Neural cell (in vitro differentiated cells): ENCODE data around the gene APC. TPM values are rescaled to one million over a fixed set of nuclear protein-coding genes. Genes with fewer than 3 reads are reported as not detected.

Experiments used
- H2AFZ ChIP-seq: fragments of 200-600, 300-800 bp; sonication (generic), shearing (Covaris generic); 2 replicates; pipeline ENCODE4 v1.6.0; 2014; ENCODE audit warnings: low read depth, mild to moderate bottlenecking, antibody characterized with exemption, low read length, moderate library complexity
- H3F3A ChIP-seq: fragments of 200-600 bp; shearing (Covaris generic); 2 replicates; pipeline ENCODE4 v1.6.1; 2016; ENCODE audit warnings: mild to moderate bottlenecking, moderate library complexity, mixed read lengths, antibody characterized with exemption, low read length; ENCODE audit not compliant: insufficient read depth, poor library complexity, severe bottlenecking
- H3K27ac ChIP-seq: fragments of 200-600, 300-800 bp; sonication (generic), shearing (Covaris generic); 2 replicates; pipeline ENCODE4 v1.5.1; 2014; ENCODE audit warnings: mild to moderate bottlenecking, low read length, moderate library complexity
- H3K27me3 ChIP-seq: fragments of 300-800, 200-600 bp; sonication (generic), shearing (Covaris generic); 2 replicates; pipeline ENCODE4 v1.6.0; 2014; ENCODE audit warnings: mild to moderate bottlenecking, low read depth, low read length, moderate library complexity; ENCODE audit not compliant: insufficient read depth
- H3K36me3 ChIP-seq: fragments of 300-800, 200-600 bp; sonication (generic), shearing (Covaris generic); 2 replicates; pipeline ENCODE4 v1.5.1; 2014; ENCODE audit warnings: mild to moderate bottlenecking, antibody characterized with exemption, low read length, moderate library complexity; ENCODE audit not compliant: insufficient read depth
- H3K4me2 ChIP-seq: fragments of 300-800, 200-600 bp; sonication (generic), shearing (Covaris generic); 2 replicates; pipeline ENCODE4 v1.6.0; 2014; ENCODE audit warnings: mild to moderate bottlenecking, low read length
- H3K4me3 ChIP-seq: fragments of 300-800, 200-600 bp; sonication (generic), shearing (Covaris generic); 2 replicates; pipeline ENCODE4 v1.5.1; 2014; ENCODE audit warnings: mild to moderate bottlenecking, low read length, moderate library complexity
- H3K79me2 ChIP-seq: fragments of 200-600 bp; shearing (Covaris generic); replicated peaks from 2 replicates; pipeline ENCODE4 v1.6.0; 2014; ENCODE audit warnings: mild to moderate bottlenecking, low read length, moderate library complexity; ENCODE audit not compliant: insufficient read depth
- H3K9ac ChIP-seq: fragments of 300-800, 200-600 bp; sonication (generic), shearing (Covaris generic); 2 replicates; pipeline ENCODE4 v1.6.1; 2016; ENCODE audit warnings: mild to moderate bottlenecking, low read length, mixed read lengths
- H3K9me2 ChIP-seq: fragments of 200-600 bp; shearing (Covaris generic); 2 replicates; pipeline ENCODE4 v1.6.1; 2016; ENCODE audit warnings: mild to moderate bottlenecking, low read length, mixed read lengths; ENCODE audit not compliant: insufficient read depth
- H3K9me3 ChIP-seq: fragments of 200-600, 300-800 bp; sonication (generic), shearing (Covaris generic); 2 replicates; pipeline ENCODE4 v1.6.1; 2016; ENCODE audit warnings: mild to moderate bottlenecking, mixed run types, low read length, moderate library complexity, mixed read lengths
- H4K20me1 ChIP-seq: fragments of 200-600 bp; shearing (Covaris generic); 2 replicates; pipeline ENCODE4 v1.6.1; 2016; ENCODE audit warnings: mild to moderate bottlenecking, mixed run types; ENCODE audit not compliant: insufficient read depth
- EP300 ChIP-seq: fragments of 450-650 bp; conservative IDR thresholded peaks from 2 replicates; pipeline ENCODE4 v1.6.1; 2014; ENCODE audit warnings: antibody characterized with exemption, mild to moderate bottlenecking, moderate library complexity; ENCODE audit not compliant: poor library complexity, severe bottlenecking
- EZH2 ChIP-seq: fragments of 200-600, 300-800 bp; shearing (Covaris generic), sonication (generic); IDR thresholded peaks from 2 replicates; pipeline ENCODE4 v1.6.1; 2014; ENCODE audit warnings: antibody characterized with exemption, low read length, borderline replicate concordance, mild to moderate bottlenecking; ENCODE audit not compliant: insufficient read depth, poor library complexity, severe bottlenecking
- MXI1 ChIP-seq: fragments of 450-650 bp; conservative IDR thresholded peaks from 2 replicates; pipeline ENCODE4 v1.6.1; 2014; ENCODE audit warnings: antibody characterized with exemption, mild to moderate bottlenecking; ENCODE audit not compliant: poor library complexity, severe bottlenecking
- POLR2AphosphoS5 ChIP-seq: IDR thresholded peaks from 2 replicates; pipeline ENCODE4 v1.6.1; 2012
- RAD21 ChIP-seq: fragments of 450-650 bp; conservative IDR thresholded peaks from 2 replicates; pipeline ENCODE4 v1.6.1; 2014; ENCODE audit warnings: antibody characterized with exemption, mild to moderate bottlenecking, moderate library complexity
- SMC3 ChIP-seq: fragments of 450-650 bp; conservative IDR thresholded peaks from 2 replicates; pipeline ENCODE4 v1.6.1; 2014; ENCODE audit warnings: antibody characterized with exemption, mild to moderate bottlenecking, moderate library complexity; ENCODE audit not compliant: poor library complexity
- TAF1 ChIP-seq: IDR thresholded peaks from 2 replicates; pipeline ENCODE4 v1.6.1; 2012; ENCODE audit warnings: low read depth
- polyA plus RNA-seq: library from polyadenylated mRNA; depleted of rRNA; stranded (reverse); fragments of >200 nt; gene quantifications from 2 replicates; pipeline ENCODE4 v1.2.3, GENCODE V29; 2014
- TF ChIP-seq, protein P1 (sequence below): fragments of 450-650 bp; IDR thresholded peaks from 2 replicates; pipeline ENCODE4 v1.5.1; 2014; ENCODE audit warnings: antibody characterized with exemption, mild to moderate bottlenecking, moderate library complexity; ENCODE audit not compliant: poor library complexity, severe bottlenecking
- TF ChIP-seq, protein P2 (sequence below): IDR thresholded peaks from 2 replicates; pipeline ENCODE4 v1.6.1; 2012; ENCODE audit warnings: borderline replicate concordance

APC gene
- polyA plus RNA-seq, 1 donor from 2014 or later = 40.6 TPM

DNA sequence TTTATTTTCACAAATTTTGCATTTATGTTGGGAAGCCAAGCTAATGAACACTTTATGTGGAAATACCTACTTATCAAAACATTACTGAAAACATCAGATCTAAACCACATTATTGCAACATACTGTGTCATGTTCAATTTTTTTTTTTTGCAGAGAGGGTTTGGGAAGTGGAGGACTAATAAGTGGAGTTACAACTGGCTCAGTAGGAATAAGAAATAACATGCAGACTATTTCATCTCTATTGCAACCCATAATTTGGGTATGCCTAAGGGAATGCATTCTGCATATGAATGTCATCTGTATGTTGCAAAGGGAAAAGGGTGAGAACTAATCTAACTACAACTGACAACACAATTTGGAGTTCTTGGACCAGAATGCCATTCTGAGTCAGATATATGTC, 41.8 kb downstream of the APC start:
- Histone ChIP-seq H3F3A (no peaks in the 10 kb centered on the region), H3K36me3 (peaks cover 5% of the 10 kb centered on the region), H3K4me3 (no peak overlapping the region), H4K20me1 (no peaks in the 10 kb centered on the region), H3K9me2 (no peaks in the 10 kb centered on the region), H2AFZ (no peak overlapping the region), H3K27ac (no peak overlapping the region), H3K9me3 (no peaks in the 10 kb centered on the region), H3K79me2 (no peaks in the 10 kb centered on the region), H3K27me3 (no peaks in the 10 kb centered on the region), H3K9ac (no peak overlapping the region), H3K4me2 (no peak overlapping the region)
- TF ChIP-seq EP300 (no peak), MXI1 (no peak), POLR2AphosphoS5 (no peak), EZH2 (no peak), TAF1 (no peak), SMC3 (no peak)
- TF ChIP-seq, protein P1, sequence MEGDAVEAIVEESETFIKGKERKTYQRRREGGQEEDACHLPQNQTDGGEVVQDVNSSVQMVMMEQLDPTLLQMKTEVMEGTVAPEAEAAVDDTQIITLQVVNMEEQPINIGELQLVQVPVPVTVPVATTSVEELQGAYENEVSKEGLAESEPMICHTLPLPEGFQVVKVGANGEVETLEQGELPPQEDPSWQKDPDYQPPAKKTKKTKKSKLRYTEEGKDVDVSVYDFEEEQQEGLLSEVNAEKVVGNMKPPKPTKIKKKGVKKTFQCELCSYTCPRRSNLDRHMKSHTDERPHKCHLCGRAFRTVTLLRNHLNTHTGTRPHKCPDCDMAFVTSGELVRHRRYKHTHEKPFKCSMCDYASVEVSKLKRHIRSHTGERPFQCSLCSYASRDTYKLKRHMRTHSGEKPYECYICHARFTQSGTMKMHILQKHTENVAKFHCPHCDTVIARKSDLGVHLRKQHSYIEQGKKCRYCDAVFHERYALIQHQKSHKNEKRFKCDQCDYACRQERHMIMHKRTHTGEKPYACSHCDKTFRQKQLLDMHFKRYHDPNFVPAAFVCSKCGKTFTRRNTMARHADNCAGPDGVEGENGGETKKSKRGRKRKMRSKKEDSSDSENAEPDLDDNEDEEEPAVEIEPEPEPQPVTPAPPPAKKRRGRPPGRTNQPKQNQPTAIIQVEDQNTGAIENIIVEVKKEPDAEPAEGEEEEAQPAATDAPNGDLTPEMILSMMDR = no peak

DNA sequence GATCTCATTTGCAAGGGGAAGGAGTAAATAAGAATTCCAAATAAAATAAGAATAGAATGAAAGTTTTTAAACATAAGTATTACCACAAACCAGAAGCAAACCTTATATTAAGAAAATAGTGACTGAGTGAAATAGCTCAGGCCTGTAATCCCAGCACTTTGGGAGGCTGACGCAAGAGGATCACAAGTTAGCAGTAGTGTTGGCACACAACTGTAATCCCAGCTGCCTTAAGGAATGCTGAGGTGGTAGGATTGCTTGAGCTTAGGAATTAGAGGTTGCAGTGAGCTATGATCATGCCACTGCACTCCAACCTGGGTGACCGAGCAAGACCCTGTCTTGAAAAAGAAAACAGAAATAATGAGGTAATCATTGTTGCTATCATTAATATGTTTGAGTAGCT, 47.0 kb downstream of the APC start:
- no peak for TF ChIP-seq MXI1
- TF ChIP-seq, protein P1 = no peak
- TF ChIP-seq POLR2AphosphoS5 = no peak
- TF ChIP-seq, protein P2, sequence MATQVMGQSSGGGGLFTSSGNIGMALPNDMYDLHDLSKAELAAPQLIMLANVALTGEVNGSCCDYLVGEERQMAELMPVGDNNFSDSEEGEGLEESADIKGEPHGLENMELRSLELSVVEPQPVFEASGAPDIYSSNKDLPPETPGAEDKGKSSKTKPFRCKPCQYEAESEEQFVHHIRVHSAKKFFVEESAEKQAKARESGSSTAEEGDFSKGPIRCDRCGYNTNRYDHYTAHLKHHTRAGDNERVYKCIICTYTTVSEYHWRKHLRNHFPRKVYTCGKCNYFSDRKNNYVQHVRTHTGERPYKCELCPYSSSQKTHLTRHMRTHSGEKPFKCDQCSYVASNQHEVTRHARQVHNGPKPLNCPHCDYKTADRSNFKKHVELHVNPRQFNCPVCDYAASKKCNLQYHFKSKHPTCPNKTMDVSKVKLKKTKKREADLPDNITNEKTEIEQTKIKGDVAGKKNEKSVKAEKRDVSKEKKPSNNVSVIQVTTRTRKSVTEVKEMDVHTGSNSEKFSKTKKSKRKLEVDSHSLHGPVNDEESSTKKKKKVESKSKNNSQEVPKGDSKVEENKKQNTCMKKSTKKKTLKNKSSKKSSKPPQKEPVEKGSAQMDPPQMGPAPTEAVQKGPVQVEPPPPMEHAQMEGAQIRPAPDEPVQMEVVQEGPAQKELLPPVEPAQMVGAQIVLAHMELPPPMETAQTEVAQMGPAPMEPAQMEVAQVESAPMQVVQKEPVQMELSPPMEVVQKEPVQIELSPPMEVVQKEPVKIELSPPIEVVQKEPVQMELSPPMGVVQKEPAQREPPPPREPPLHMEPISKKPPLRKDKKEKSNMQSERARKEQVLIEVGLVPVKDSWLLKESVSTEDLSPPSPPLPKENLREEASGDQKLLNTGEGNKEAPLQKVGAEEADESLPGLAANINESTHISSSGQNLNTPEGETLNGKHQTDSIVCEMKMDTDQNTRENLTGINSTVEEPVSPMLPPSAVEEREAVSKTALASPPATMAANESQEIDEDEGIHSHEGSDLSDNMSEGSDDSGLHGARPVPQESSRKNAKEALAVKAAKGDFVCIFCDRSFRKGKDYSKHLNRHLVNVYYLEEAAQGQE = no peak
- TF ChIP-seq EP300 = no peak
- no peak for TF ChIP-seq SMC3
- TF ChIP-seq TAF1 = no peak
- TF ChIP-seq RAD21 = no peak
- TF ChIP-seq EZH2 = no peak
- no peak overlapping the region for H3K9ac ChIP-seq
- no peaks in the 10 kb centered on the region for H3K9me3 ChIP-seq
- no peak overlapping the region for H3K4me3 ChIP-seq
- no peak overlapping the region for H3K27ac ChIP-seq
- H3K4me2 ChIP-seq = no peak overlapping the region
- H4K20me1 ChIP-seq = no peaks in the 10 kb centered on the region
- no peaks in the 10 kb centered on the region for H3K27me3 ChIP-seq
- H2AFZ ChIP-seq = no peak overlapping the region
- H3F3A ChIP-seq = no peaks in the 10 kb centered on the region
- H3K79me2 ChIP-seq = no peaks in the 10 kb centered on the region
- peaks cover 7% of the 10 kb centered on the region for H3K36me3 ChIP-seq
- H3K9me2 ChIP-seq = no peaks in the 10 kb centered on the region
